Cardiac fibroblast (primary cell): ENCODE data around the gene NCMAP.

Experiments
- DNase-seq, 2 donors: peaks; one replicate each; pipeline versions ENCODE4 v3.0.0 to v3.0.0-alpha.2; 2010; ENCODE audit warnings: low read depth in 2 of 2
- H3K4me3 ChIP-seq, 2 donors: replicated peaks in 1 of 2; 1 replicate in 1 of 2; 2 replicates in 1 of 2; pipeline ENCODE4 v1.5.1; 2011; ENCODE audit warnings: low read depth in 2 of 2, low read length in 2 of 2, mild to moderate bottlenecking in 2 of 2, moderate library complexity in 1 of 2
- CTCF ChIP-seq: IDR thresholded peaks from one replicate; pipeline ENCODE4 v1.5.1; 2011; ENCODE audit warnings: low read depth, mild to moderate bottlenecking, low read length, inconsistent platforms

NCMAP gene

GRCh38 chr1:24553931-24554330, 2.0 kb upstream of the NCMAP start:
- TF ChIP-seq CTCF, result no peak
- no peak overlapping the region for H3K4me3 ChIP-seq
- no peak for DNase-seq

- DNase-seq, result no peak
- TF ChIP-seq CTCF, result no peak
- no peak overlapping the region for H3K4me3 ChIP-seq
These were observed 1.2 kb upstream of the NCMAP start for GRCh38 chr1:24554714-24555113.

- TF ChIP-seq CTCF, result no peak
- no peak overlapping the region for H3K4me3 ChIP-seq
- DNase-seq, result no peak
These were observed 518 bp downstream of the NCMAP start for GRCh38 chr1:24556414-24556795.

GRCh38 chr1:24557220-24557619, 1.3 kb downstream of the NCMAP start:
- no peak for DNase-seq
- TF ChIP-seq CTCF, result no peak

GRCh38 chr1:24557711-24558131, 1.8 kb downstream of the NCMAP start:
- DNase-seq, result no peak
- no peak for TF ChIP-seq CTCF
- no peak overlapping the region for H3K4me3 ChIP-seq

More at GRCh38 chr1:24557220-24557619, 1.3 kb downstream of the NCMAP start:
- H3K4me3 ChIP-seq, result no peak overlapping the region

- no peak overlapping the region for H3K4me3 ChIP-seq
- no peak for TF ChIP-seq CTCF
- no peak for DNase-seq
These were observed 2.6 kb downstream of the NCMAP start for GRCh38 chr1:24558455-24558854.
